ENCODE data around the gene ADPRH. TPM values are rescaled to one million over a fixed set of nuclear protein-coding genes. Genes with fewer than 3 reads are reported as not detected.

Gene ADPRH
- total RNA-seq, 1 experiment from 2014 or later: 1.5 TPM

GRCh38 chr3:119589102-119589773 is 9.9 kb downstream of the ADPRH start:
- POLR2A ChIA-PET: no interaction called here

GRCh38 chr3:119590706-119591105 is 11.4 kb downstream of the ADPRH start:
- no peaks in the 10 kb centered on the region for H3K9me3 ChIP-seq (ENCODE audit: control insufficient read depth in 1 of 2, insufficient read depth in 1 of 2, low read depth in 1 of 2, low read length in 2 of 2)
- DNase-seq (ENCODE audit: low read depth, low spot score) (no peak), ATAC-seq (no peak)
- 0 out of 2 replicates have a peak, but pooled peaks cover 8% of the 10 kb centered on the region for H3K27me3 ChIP-seq (ENCODE audit: insufficient read depth, low read length)
- intact Hi-C loops (cut with micrococcal nuclease): no loop called here
- CTCF ChIA-PET: no interaction called here
- no peaks in the 10 kb centered on the region for H3K9me2 ChIP-seq (ENCODE audit: insufficient read depth)
- POLR2A ChIA-PET: interaction anchor here (0.7 kb wide), 1 partner anchor 350 kb away, joined by 3 read pairs; no protein-coding TSS in a partner anchor
- no peak overlapping the region for H3K4me3 ChIP-seq (replicated peaks in 1 of 2; ENCODE audit: low read depth in 1 of 2, low read length in 2 of 2)
- peaks cover 0 to under 1% of the 10 kb centered on the region in 2 experiments; a peak in 1 of 4 replicates for H3K4me1 ChIP-seq (ENCODE audit: control insufficient read depth in 1 of 2, insufficient read depth in 2 of 2, low read length in 2 of 2)
- no peak overlapping the region for H3K27ac ChIP-seq (ENCODE audit: low read depth, low read length)
- no peak overlapping the region for H3K4me2 ChIP-seq (ENCODE audit: low read length)
- H2AFZ ChIP-seq (ENCODE audit: low read depth, low read length, poor library complexity, severe bottlenecking): no peak overlapping the region
- no peak overlapping the region for H3K9ac ChIP-seq (ENCODE audit: low read length)
- no peaks in the 10 kb centered on the region for H3K36me3 ChIP-seq (ENCODE audit: control insufficient read depth in 1 of 2, insufficient read depth in 2 of 2, low read length in 2 of 2)
- H3K79me2 ChIP-seq (ENCODE audit: insufficient read depth, low read length): no peaks in the 10 kb centered on the region
- RAD21 ChIA-PET (ENCODE audit: low non-redundant PET in 1 of 2, low total read pairs in 2 of 2, uncharacterized antibody in 2 of 2, unreplicated experiment in 2 of 2): no interaction called here
- H4K20me1 ChIP-seq (ENCODE audit: insufficient read depth): no peaks in the 10 kb centered on the region
- TF ChIP-seq CEBPB (IDR thresholded peaks at IDR 0.05; ENCODE audit: low read depth): no peak
- TF ChIP-seq EGR1 (IDR thresholded peaks at IDR 0.05; ENCODE audit: low read depth): no peak
- no peak for TF ChIP-seq SIN3A (IDR thresholded peaks at IDR 0.05; ENCODE audit: low read depth)
- TF ChIP-seq FOSL1 (IDR thresholded peaks at IDR 0.05; ENCODE audit: low read depth): no peak
- no peak for TF ChIP-seq RAD21 (IDR thresholded peaks at IDR 0.05; ENCODE audit: low read depth)
- TF ChIP-seq YY1 (IDR thresholded peaks at IDR 0.05; ENCODE audit: extremely low read depth, insufficient replicate concordance, low read depth, low read length): no peak
- TF ChIP-seq TCF7L2 (IDR thresholded peaks at IDR 0.05; ENCODE audit: borderline replicate concordance, extremely low read depth, insufficient read depth, insufficient read length): no peak
- TF ChIP-seq EZH2phosphoT487 (IDR thresholded peaks at IDR 0.05; ENCODE audit: borderline replicate concordance): no peak
- no peak for TF ChIP-seq ZBTB33 (IDR thresholded peaks at IDR 0.05; ENCODE audit: extremely low read depth, insufficient replicate concordance, low read length)
- TF ChIP-seq MAX (IDR thresholded peaks at IDR 0.05): no peak
- TF ChIP-seq ATF3 (IDR thresholded peaks at IDR 0.05): no peak
- no peak for TF ChIP-seq ELF1 (IDR thresholded peaks at IDR 0.05; ENCODE audit: borderline replicate concordance, low read depth)
- BruUV-seq (replicated peaks): no TSS peak

More at GRCh38 chr3:119589102-119589773, 9.9 kb downstream of the ADPRH start:
- TF ChIP-seq YY1 (IDR thresholded peaks at IDR 0.05; ENCODE audit: extremely low read depth, insufficient replicate concordance, low read depth, low read length) (no peak), CBX3 (IDR thresholded peaks at IDR 0.05; ENCODE audit: low read depth) (no peak), JUND (IDR thresholded peaks at IDR 0.05) (no peak), CEBPB (IDR thresholded peaks at IDR 0.05; ENCODE audit: low read depth) (no peak), TCF7L2 (IDR thresholded peaks at IDR 0.05; ENCODE audit: borderline replicate concordance, extremely low read depth, insufficient read depth, insufficient read length) (no peak), EZH2phosphoT487 (IDR thresholded peaks at IDR 0.05; ENCODE audit: borderline replicate concordance) (no peak), SP1 (IDR thresholded peaks at IDR 0.05; ENCODE audit: low read depth) (no peak), POLR2AphosphoS5 (IDR thresholded peaks at IDR 0.05; ENCODE audit: low read depth, low read length) (no peak)
- Histone ChIP-seq H3K9me2 (ENCODE audit: insufficient read depth) (no peaks in the 10 kb centered on the region), H3K27ac (ENCODE audit: low read depth, low read length) (no peak overlapping the region), H3K79me2 (ENCODE audit: insufficient read depth, low read length) (no peaks in the 10 kb centered on the region), H3K4me1 (ENCODE audit: control insufficient read depth in 1 of 2, insufficient read depth in 2 of 2, low read length in 2 of 2) (no peaks in the 10 kb centered on the region), H4K20me1 (ENCODE audit: insufficient read depth) (no peaks in the 10 kb centered on the region), H3K4me3 (replicated peaks in 1 of 2; ENCODE audit: low read depth in 1 of 2, low read length in 2 of 2) (no peak overlapping the region), H3K27me3 (ENCODE audit: insufficient read depth, low read length) (0 out of 2 replicates have a peak, but pooled peaks cover 8% of the 10 kb centered on the region), H3K4me2 (ENCODE audit: low read length) (no peak overlapping the region), H3K9me3 (ENCODE audit: control insufficient read depth in 1 of 2, insufficient read depth in 1 of 2, low read depth in 1 of 2, low read length in 2 of 2) (no peaks in the 10 kb centered on the region), H3K9ac (ENCODE audit: low read length) (no peak overlapping the region), H2AFZ (ENCODE audit: low read depth, low read length, poor library complexity, severe bottlenecking) (no peak overlapping the region), H3K36me3 (ENCODE audit: control insufficient read depth in 1 of 2, insufficient read depth in 2 of 2, low read length in 2 of 2) (no peaks in the 10 kb centered on the region)
- ChIA-PET CTCF (no interaction called here), RAD21 (ENCODE audit: low non-redundant PET in 1 of 2, low total read pairs in 2 of 2, uncharacterized antibody in 2 of 2, unreplicated experiment in 2 of 2) (no interaction called here)
- BruUV-seq (replicated peaks): no TSS peak
- no peak for ATAC-seq
- intact Hi-C loops (cut with micrococcal nuclease): no loop called here
- no peak for DNase-seq (ENCODE audit: low read depth, low spot score)

All from HCT116 (cell line).